ENCODE data around the gene RIMS3.

DNA sequence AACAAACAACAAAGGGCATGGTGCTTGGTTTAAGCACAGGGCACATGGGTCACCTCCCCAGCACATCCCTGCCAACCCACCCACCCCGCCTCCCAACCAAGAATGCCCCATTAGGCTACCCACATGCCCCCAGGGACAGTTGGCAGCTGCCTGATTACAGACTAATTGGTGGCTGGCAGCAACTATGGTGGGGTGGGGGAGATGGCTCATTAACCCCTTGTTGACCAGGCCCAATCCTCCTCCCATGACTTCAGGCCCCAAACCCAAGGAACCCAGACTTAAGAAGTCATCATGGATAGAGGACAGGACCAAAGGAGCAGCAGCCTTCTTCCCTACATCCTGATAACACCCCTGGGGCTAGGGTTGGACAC, 1.3 kb downstream of the RIMS3 start:
- TF ChIP-seq SUZ12 (IDR thresholded peaks at IDR 0.05; ENCODE audit: extremely low read depth, insufficient read depth, insufficient read length) (no peak), YY1 (IDR thresholded peaks at IDR 0.05; ENCODE audit: insufficient read depth, insufficient read length) (no peak), ZNF274 (IDR thresholded peaks at IDR 0.05; ENCODE audit: low read depth, low read length) (no peak)
